ENCODE data around the gene PIK3C2G.

The PIK3C2G gene, protein sequence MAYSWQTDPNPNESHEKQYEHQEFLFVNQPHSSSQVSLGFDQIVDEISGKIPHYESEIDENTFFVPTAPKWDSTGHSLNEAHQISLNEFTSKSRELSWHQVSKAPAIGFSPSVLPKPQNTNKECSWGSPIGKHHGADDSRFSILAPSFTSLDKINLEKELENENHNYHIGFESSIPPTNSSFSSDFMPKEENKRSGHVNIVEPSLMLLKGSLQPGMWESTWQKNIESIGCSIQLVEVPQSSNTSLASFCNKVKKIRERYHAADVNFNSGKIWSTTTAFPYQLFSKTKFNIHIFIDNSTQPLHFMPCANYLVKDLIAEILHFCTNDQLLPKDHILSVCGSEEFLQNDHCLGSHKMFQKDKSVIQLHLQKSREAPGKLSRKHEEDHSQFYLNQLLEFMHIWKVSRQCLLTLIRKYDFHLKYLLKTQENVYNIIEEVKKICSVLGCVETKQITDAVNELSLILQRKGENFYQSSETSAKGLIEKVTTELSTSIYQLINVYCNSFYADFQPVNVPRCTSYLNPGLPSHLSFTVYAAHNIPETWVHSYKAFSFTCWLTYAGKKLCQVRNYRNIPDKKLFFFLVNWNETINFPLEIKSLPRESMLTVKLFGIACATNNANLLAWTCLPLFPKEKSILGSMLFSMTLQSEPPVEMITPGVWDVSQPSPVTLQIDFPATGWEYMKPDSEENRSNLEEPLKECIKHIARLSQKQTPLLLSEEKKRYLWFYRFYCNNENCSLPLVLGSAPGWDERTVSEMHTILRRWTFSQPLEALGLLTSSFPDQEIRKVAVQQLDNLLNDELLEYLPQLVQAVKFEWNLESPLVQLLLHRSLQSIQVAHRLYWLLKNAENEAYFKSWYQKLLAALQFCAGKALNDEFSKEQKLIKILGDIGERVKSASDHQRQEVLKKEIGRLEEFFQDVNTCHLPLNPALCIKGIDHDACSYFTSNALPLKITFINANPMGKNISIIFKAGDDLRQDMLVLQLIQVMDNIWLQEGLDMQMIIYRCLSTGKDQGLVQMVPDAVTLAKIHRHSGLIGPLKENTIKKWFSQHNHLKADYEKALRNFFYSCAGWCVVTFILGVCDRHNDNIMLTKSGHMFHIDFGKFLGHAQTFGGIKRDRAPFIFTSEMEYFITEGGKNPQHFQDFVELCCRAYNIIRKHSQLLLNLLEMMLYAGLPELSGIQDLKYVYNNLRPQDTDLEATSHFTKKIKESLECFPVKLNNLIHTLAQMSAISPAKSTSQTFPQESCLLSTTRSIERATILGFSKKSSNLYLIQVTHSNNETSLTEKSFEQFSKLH (N-terminal part only)

DNA sequence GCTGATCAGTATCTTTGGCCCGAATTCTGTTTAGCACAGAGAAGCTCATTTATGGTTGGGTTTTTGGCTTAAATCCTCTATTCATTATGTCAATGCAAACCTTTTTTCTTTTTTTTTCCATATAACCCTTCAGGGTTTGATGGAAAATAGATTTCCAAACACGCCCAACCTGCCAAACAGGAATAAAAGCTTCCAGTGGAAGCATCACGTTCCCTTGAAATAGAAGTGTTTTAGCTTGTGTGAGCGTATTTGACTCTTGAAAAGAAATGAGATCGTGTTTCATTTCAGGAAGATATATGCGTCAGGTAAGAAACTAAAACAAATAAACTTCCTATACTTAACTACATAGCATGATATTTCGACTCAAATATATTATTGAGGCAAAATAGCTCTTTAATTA, at the start of gene PIK3C2G:
Gene PIK3C2G, plus strand, starts transcription at position 246 of the 400 bp plus-strand sequence. CDS start 20,564 bp downstream, outside the sequence.
- DNase-seq (ENCODE audit: low read depth), result no peak
- no peak within 1 kb of the TSS for H3K4me3 ChIP-seq (ENCODE audit: low read depth, low read length)
- no peak for TF ChIP-seq CTCF (conservative IDR thresholded peaks at IDR 0.05; ENCODE audit: low read depth, low read length)

- no peak for DNase-seq (ENCODE audit: low read depth)
- H3K4me3 ChIP-seq (ENCODE audit: low read depth, low read length), result no peak overlapping the region
- no peak for TF ChIP-seq CTCF (conservative IDR thresholded peaks at IDR 0.05; ENCODE audit: low read depth, low read length)
Measured at GRCh38 chr12:18217966-18218365, 43.4 kb upstream of the PIK3C2G start.

- H3K4me3 ChIP-seq (ENCODE audit: low read depth, low read length), result no peak overlapping the region
- TF ChIP-seq CTCF (conservative IDR thresholded peaks at IDR 0.05; ENCODE audit: low read depth, low read length), result no peak
- DNase-seq (ENCODE audit: low read depth), result no peak
Measured at GRCh38 chr12:18221726-18222125, 39.6 kb upstream of the PIK3C2G start.

DNA sequence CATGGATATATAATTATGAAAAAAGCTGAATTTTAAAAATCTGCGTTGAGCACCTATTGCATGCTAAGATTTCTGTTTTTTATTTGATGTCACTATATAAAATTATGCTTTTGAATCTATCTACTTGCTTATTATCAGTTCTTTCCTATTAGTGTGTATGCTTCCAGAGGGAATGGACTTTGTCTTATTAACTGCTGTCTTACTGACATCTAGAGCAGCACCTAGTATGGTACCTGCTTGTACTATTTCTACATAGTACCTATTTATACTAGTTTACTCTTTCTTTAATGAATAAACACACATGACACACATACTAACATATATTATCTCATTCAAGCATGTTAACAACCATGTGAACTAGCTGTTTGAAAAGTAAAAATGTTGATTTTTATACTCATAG, 38.6 kb upstream of the PIK3C2G start:
- no peak for TF ChIP-seq CTCF (conservative IDR thresholded peaks at IDR 0.05; ENCODE audit: low read depth, low read length)
- no peak overlapping the region for H3K4me3 ChIP-seq (ENCODE audit: low read depth, low read length)
- DNase-seq (ENCODE audit: low read depth), result no peak

DNA sequence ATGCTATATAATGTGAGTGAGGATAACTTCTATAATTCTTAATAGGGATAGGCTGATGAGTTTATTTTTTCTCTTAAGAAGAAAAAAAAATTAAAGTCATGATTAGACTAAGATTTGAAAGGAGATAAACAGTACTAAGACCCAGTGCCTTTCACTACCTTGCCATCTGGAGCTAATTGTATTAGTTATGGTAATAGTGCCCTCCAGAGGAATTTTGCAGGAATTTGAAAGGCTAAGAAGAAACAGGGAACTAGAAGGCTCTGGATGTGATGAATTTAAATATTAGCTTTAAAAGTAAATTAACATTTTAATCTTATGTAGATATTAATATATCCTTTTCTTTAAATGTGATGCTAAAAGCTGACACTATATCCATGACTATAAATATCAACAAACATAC, 36.6 kb upstream of the PIK3C2G start:
- peak; percentile 68 for TF ChIP-seq CTCF (conservative IDR thresholded peaks at IDR 0.05; ENCODE audit: low read depth, low read length)
- DNase-seq (ENCODE audit: low read depth), result peak; percentile 77
- no peak overlapping the region for H3K4me3 ChIP-seq (ENCODE audit: low read depth, low read length)

GRCh38 chr12:18239526-18239925, 21.8 kb upstream of the PIK3C2G start:
- DNase-seq (ENCODE audit: low read depth), result peak; percentile 34
- H3K4me3 ChIP-seq (ENCODE audit: low read depth, low read length), result no peak overlapping the region
- no peak for TF ChIP-seq CTCF (conservative IDR thresholded peaks at IDR 0.05; ENCODE audit: low read depth, low read length)

Measured in choroid plexus epithelial cell (primary cell).